Limb (tissue), 2 donors: ENCODE data around the gene BTG1.
A peak's percentile ranks its signal among the peaks of the same experiment; 100 is the strongest.

Experiments used
- DNase-seq, 2 donors: peaks; one replicate each; pipeline ENCODE4 v3.0.0-alpha.2; 2016; ENCODE audit errors: extremely low spot score in 2 of 2

The BTG1 gene

GRCh38 chr12:92133795-92134637, 11.6 kb downstream of the BTG1 start:
- no peak for DNase-seq

GRCh38 chr12:92133171-92133570, 12.5 kb downstream of the BTG1 start:
- DNase-seq, result no peak

- no peak for DNase-seq
Observed at GRCh38 chr12:92132288-92132687, 13.4 kb downstream of the BTG1 start.

DNA sequence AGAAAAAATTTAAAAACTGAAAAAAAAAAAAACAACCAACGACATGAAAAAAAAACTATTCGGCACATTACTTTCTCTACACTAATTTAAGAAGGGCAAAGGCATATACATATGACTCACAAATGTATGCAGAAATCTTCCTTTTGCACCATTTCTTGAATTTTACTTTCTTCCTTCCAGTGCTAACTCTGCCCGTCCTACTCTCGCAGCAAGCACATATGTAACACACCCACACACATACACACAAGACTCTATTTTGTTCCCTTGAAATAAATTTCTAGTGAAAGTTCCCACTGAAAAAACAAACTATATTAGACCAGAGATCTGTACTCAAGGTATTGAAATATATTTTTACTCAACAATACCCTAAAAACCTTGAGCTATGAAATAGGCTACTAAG, 14.6 kb downstream of the BTG1 start:
- no peak for DNase-seq

- DNase-seq, result no peak
Observed at GRCh38 chr12:92129609-92130008, 16.0 kb downstream of the BTG1 start.

GRCh38 chr12:92128612-92129011, 17.0 kb downstream of the BTG1 start:
- no peak for DNase-seq

DNA sequence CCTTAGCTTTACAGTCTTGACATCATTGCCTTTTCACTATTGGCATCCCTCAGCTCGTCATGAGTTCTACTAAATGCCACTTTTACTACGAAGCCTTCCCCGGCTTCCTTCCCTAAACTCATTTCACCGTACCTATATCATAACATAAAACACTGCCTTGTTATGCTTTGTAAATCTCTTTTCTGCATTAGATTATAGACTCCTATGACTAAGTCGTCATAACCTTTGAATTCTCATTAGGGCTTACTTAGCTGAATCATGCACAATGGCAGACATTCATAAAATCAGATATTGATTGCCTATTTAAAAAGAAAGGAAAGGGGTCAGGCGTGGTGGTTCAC, 21.0 kb downstream of the BTG1 start:
- no peak for DNase-seq

- DNase-seq, result no peak
Observed at GRCh38 chr12:92123780-92124688, 21.6 kb downstream of the BTG1 start.

- DNase-seq, result no peak
Observed at GRCh38 chr12:92122941-92123779, 22.5 kb downstream of the BTG1 start.

- no peak for DNase-seq
Observed at GRCh38 chr12:92121826-92122225, 23.8 kb downstream of the BTG1 start.

DNA sequence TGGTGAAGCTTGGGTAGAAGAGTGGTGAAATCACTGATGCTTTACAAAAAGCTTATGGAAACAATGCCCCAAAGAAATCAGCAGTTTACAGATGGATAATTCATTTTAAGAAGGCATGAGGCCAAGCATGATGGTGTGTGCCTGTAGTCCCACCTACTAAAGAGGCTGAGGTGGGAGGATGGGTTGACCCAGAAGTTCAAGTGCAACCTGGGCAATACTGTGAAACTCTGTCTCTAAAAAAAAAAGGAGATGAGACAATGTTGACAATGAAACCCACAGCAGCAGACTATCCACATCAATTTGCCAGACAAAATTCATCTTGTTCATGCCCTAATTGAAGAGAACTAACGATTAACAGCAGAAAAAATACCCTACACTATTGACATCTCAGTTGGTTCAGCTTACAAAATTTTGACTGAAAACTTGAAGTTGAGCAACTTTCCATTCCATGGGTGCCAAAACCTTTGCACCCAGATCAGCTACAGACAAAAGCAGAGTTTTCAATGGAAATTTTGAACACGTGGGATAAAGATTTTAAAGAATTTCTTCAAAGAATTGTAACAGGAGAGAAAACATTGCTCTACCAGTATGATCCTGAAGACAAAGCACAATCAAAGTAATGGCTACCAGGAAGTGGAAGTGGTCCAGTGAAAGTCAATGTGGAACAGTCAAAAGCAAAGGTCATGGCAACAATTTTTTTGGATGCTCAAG, 26.7 kb downstream of the BTG1 start:
- DNase-seq, result no peak

DNA sequence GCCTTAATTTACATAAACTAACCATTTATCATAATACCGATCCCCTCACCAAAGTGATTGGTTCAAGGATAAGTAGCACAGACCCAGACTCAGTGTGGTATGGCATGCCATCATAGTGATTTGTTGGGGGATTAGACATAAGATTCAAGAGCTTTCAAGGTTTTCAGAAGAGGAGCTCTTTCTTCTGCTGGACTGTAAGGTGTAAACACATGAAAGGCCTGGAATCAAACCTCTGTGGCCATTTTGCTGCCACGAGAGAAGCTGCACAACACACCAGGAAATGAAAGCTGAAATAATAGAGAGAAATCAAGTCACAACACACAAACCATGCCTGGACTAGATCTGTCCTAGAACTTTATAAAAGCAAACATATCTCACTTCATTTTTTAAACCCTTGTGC, 30.8 kb downstream of the BTG1 start:
- no peak for DNase-seq

DNA sequence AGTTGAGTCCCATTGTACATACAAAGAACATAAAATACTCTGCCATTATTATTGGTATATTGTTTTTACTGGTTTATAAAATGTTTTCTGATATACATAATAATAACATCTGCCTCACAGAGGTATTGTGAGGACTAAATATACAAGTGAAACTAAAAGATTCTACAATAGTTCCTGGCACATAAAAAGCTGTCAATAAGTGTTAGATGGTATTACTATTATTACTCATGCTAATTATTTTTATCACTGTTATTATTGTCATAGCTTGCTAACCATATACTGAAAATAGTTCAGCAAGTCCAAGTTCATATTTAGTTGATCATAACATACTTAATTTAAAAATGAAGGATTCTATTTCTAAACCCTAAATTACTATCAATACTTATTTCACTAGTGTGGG, 34.4 kb downstream of the BTG1 start:
- DNase-seq, result no peak

DNA sequence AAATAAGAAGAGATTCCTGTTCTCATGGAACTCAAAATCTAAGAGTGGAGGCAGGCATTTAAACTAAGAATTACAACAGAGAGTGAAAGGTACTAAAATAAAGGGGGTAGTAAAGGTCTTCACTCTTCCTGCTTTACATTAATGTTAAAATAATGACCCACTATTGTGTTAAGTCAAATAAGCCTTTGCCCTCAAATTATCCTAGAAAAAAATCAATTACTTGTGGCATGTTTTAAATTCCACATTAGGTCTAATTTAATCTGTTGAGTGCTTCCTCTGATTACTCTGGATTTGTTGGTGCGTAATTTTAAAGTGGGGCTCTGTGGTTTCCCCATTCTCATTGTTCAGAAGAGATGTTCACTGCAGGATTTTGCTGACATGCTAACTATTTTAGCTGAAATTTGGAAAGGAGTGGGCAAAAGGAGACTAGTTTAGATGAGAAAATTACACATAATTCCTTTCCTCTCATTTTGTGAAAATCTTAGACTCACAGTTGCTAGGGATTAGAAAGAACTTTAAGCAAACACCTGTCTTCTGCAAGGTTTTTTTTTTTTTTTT, 35.5 kb downstream of the BTG1 start:
- no peak for DNase-seq

GRCh38 chr12:92109613-92110012, 36.0 kb downstream of the BTG1 start:
- DNase-seq, result no peak

GRCh38 chr12:92108651-92109050, 37.0 kb downstream of the BTG1 start:
- DNase-seq, result no peak

- DNase-seq, result peak in 1 of 2 donors; percentile 58
Observed at GRCh38 chr12:92107621-92108131, 38.0 kb downstream of the BTG1 start.

DNA sequence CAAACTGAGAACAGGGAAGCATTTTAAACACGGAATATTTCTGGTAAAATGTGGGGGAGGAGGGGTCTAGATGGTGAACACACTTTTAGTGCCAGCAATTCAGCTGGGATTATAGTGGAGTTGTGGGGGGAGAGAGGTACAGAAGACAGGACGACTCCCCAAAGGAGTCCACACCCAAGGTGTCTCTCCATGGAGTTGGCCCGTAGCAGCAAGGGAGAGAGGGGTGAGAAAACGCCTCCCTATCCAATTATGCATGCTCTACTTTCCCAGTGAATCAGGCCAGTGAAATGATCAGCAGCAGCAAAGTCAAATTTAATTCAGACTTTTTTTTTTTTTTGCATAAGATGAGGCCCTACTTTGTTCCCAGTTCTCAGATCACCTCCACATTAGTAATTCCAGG, 38.6 kb downstream of the BTG1 start:
- DNase-seq, result no peak

GRCh38 chr12:92105676-92106075, 40.0 kb downstream of the BTG1 start:
- no peak for DNase-seq

- no peak for DNase-seq
Observed at GRCh38 chr12:92105110-92105509, 40.5 kb downstream of the BTG1 start.

DNA sequence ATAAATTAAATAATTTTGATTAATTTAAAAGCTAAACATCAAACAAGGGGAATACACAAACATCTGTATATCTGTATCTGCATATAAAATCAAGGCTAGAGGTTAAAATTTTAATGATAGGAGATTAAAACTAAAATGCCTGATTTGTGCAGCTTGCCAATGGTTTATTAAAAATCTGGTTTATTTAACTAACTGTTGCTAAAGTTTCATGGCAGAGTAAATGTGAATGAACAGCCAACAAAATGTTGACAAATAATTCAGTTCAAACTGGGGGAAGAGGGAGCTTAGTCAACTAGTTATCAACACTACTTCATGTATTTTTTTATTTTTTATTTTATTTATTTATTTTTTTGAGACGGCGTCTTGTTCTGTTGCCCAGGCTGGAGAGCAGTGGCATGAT, 43.0 kb downstream of the BTG1 start:
- DNase-seq, result no peak
